GM18873 (cell line): ENCODE measurements around the gene NFX1.

Experiments
- ATAC-seq: cut with Tn5 transposase; IDR thresholded peaks from one replicate; pipeline ENCODE4 v1.9.1; 2021; ENCODE audit warnings: mild to moderate bottlenecking, moderate library complexity, moderate number of reproducible peaks; ENCODE audit not compliant: unreplicated experiment, low FRiP score

Gene NFX1

DNA sequence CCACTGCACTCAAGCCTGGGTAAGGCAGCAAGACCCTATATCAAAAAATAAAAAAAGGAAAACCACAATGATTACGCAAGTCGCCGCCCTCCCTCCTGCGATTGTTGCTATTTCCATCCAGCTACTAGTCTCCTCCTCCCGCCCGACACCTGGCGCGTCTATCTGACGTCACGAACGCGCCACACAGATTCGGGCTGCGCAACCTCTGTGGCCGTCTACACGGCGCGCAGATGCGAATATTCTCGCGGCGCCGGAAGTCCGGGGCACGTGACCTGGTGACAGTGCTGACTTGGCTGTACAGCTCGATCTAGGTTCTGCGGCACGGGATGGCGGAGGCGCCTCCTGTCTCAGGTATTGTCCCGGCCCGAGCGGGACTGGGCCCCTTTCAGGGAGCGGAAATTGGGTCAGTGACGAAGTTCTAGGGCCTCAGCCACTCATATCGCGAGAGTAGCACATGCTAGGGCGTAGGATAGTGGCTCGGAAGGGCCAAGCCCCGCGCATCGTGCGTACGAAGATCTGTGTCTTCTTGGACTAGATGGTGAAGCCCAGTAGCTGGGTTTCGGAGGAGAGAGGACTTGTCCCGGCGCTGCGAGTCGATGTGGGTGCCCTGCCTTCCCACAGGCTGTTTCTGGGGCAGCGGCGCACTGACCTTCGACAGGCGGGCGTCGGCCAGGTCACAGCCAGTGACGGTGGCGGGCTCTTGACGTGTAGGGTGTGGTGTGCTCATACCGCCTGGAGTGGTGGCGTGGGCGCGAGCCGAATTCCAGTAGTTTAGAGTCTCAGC lies at the start of gene NFX1:
Gene NFX1 (plus strand): TSS at position 270 of the 784 bp plus-strand sequence. CDS start 57 bp downstream, at position 327.
- peak; percentile 86 for ATAC-seq

DNA sequence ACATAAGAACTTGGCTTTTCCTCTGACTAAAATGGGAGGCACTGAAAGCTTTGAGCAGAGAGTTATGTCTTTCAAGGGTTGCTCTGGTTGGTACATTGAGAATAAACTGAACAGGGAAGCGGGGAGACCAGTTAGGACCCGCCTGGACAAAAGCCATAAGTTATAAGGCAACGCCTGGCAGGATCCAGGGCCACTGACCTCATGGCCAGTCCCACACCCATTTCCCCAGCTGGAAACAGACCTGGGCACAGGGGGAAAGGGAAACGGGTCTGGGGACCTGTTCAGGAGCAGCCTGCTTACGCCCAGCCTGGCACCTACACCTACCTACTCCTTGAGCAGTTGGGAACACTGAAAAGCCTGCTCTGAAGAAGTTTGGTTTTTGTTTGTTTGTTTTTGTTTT lies 49.0 kb upstream of the NFX1 start:
- ATAC-seq, result no peak

DNA sequence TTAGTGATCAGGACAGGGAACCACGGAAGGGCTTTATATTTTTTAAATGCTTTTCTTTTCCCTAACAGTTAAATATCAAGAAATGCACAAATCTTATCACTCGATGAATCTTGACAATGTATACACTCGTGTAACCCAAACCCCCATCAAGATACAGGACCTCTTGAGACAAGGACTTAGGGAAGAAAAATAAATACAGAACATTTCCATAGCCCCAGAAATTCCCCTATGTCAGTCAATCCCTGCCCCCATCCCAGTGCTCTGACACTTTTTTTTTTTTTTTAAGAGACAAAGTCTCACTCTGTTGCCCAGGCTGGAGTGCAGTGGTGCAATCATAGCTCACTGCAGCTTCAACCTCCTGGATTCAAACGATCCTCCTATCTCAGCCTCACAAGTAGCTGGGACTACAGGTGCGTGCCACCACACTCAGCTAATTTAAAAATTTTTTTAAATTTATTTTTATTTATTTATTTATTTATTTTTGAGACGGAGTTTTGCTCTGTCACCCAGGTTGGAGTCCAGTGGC lies 47.6 kb upstream of the NFX1 start:
- ATAC-seq, result no peak

DNA sequence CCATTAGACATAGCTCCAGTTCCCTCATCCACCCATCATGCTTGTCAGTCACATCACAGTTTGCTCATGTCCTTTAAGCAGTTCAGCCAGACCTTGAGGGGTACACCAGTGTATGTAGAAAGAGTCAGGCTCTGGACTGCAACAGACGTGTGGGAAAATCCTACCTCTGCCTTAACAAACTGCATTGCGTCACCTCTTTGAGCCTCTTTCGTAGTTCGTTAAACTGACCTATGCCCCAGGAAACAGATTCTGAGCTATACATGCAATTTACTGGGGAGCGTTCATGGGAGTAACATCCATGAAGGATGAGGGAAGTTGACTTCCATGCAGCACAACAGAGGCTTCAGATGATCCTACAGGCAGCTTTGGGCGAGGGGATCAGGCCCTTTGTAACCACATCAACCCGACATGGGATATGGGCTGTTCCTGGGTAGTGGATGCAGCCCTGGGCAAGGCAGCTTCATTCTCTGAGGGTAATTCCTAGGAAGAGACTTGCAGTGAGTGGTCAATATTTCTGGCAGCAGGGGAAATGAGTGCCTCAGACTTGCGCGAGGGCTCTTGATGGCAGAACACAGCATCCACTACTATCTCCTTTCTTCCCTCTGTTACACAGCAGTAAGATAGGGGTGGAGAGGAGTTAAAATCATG lies 46.1 kb upstream of the NFX1 start:
- ATAC-seq, result no peak

DNA sequence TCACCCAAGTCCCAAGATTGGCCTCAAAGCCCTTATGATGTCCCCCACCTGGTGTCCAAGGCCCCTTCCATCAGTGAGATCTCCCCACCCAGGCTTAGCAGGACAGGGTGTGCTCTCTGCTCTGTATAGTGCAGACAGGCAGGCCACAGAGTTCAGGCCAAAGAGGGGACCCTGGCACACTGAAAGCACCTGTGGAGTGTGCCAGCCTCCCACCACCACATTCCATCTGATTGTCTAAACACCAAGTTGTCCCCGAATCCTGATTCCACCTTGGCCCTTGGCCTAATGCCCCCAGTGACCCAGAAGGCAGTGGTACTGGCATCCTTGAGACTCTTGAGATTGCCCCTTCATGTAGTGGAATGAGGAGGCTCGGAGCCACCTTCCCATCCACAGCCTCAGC lies 45.0 kb upstream of the NFX1 start:
- no peak for ATAC-seq

DNA sequence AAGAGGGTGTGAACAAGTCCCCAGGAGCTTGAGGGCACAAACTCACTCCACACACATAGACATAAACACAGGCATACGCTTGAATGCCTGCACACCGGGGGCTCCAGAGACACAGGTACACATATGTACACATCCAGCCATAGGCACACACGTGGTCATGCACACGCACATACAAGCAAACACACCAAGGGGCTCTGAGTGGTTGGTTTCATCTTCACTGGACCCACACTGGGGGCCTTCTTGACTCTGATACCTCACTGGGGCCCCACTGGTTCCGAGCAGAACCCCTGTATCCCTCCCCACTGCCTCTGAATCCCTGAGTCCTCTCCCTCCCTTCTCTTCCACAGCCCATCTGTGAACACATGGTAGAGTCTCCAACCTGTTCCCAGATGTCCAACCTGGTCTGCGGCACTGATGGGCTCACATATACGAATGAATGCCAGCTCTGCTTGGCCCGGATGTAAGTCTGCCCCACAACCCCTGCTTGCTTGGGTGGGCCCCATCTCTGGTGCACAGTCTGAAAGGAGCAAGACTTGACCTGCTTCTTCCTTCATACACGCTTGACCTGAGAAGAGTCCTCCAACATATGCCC lies 44.0 kb upstream of the NFX1 start:
- no peak for ATAC-seq

DNA sequence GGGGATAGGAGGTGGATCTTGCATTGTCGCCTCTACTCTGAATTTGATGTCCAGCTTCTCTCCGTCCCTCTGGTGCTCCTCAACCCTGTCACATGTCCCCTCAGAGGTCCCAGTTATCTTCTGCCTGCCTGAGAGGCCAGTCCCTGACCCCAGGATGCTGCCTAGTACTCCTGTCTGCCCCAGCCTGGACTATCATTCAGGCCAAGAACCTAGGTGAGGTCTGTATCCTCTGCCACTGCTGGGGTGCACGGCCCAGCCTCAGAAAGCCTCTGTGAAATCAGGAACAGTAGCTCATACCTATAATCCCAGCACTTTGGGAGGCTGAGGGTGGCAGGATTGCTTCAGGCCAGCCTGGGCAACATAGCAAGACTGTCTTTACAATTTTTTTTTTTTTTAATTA lies 41.7 kb upstream of the NFX1 start:
- ATAC-seq, result peak; percentile 19

DNA sequence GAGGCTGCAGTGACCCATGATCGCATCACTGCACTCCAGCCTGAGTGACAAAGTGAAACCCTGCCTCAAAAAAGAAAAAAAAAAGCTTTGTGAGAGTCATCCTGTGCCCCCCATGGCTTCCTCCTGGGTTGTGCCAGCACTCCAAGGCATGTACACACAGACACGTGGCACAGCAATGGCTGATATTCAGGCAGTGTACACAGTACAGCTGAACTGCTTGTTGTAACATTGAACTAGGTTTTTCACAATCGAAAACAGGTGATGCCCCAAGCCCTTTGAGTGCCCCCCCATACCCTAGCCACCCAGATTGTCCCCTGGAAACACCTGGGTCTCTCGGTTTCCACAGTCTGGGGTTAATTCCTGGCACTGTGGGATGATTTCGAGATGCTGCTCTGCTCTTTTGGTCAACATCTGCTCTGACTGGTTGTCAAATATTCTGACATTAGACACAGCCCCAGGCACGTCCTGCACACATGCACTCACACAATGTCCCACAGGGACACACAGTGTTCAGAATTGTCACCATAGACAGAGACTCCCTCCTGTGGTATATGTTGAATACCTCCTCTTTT lies 41.1 kb upstream of the NFX1 start:
- peak; percentile 56 for ATAC-seq

DNA sequence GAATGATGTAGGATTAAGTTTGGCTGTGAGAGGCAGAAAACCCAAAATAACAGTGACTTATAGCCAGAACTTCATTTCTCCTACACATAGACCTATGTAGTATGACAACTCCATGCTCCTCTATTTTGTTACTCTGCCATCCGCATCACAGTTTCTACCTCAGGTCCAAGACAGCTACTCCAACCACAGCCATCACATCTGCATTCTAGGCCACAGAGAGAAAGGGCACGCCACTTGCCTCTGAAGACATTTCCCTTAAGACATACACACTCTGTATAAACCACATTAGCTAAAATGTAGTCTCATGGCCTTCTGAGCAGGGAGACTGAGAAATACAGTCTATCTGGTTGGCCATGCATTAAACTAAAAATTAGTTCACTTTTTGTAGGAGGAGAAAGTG lies 40.3 kb upstream of the NFX1 start:
- ATAC-seq, result no peak

DNA sequence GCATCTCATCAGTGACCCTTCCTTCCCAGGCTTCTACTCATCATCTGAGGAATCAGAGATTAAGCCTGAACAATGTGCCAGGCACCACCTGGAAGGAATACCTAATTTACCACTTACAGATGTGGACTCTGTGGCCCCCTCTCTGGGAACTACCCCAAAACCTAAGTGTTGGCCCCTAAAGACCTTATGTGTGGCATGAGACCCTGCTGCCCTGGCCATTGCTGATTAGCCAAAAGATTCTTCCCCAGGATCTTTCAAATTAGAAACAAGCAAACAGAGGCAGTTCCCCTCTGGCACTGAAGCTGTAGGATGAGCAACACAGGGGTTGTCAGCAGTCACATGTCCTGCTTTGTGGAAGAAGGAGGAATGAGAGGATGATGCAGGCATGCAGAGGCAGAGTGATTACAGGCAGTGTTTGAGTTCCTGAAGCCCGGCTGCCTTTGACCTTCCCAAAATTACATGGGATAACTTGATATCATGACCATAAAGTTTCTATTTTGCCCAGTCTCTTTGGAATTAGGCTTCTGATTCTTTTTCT lies 39.8 kb upstream of the NFX1 start:
- no peak for ATAC-seq

DNA sequence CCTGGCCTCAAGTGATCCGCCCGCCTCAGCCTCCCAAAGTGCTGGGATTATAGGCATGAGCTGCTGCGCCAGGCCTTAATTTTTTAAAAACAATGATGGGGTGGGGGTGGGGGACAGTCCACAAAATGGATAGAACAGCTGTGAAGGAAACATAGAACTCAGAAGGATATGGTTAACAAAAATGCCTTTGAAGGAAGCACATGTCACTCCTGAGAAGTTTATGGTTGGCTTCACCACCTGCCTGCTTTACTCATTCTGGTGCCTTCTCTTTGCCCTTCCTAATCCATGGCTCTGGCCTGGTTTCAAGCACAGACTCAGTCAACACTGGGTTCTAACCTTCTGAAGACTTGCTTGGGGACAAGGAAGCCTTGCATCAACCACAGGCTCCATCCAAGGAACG lies 36.1 kb upstream of the NFX1 start:
- ATAC-seq, result no peak

DNA sequence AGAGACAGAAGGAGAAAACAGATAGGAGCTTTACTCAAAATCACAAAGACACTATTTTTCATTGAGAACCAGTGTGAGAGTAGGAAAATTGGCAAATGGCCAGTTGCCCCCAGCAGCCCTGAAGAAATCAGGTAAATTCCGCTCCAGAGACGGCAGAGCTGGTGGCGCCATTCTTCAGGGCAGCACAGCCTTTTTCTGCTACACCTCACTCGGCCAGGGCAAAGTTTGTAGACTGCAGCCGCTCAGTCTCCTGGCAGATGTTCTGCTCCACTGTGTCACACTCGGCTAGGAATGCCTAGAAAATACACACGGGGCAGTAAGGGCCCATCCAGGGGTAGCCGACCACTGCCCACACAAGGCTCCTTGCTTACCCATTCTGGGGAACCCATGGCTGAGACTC lies 35.3 kb upstream of the NFX1 start:
- no peak for ATAC-seq

DNA sequence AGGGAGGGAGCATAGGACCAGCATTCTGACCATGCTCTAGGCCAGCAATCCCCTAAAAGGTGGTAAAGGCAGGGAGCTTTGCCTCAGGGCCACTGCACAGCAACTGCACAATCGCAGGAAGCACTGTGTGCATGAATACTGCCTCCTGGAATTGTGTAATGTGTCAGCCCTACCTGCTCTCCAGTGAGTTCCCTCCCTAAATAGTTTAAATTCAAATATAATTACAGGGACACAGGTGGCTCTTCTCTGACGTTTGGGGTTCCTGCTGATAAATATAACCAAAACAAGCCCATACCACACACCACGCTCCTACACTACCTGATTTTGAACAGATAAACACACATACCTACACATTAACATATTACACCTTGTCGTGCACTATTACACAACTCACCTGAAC lies 34.8 kb upstream of the NFX1 start:
- ATAC-seq, result no peak

DNA sequence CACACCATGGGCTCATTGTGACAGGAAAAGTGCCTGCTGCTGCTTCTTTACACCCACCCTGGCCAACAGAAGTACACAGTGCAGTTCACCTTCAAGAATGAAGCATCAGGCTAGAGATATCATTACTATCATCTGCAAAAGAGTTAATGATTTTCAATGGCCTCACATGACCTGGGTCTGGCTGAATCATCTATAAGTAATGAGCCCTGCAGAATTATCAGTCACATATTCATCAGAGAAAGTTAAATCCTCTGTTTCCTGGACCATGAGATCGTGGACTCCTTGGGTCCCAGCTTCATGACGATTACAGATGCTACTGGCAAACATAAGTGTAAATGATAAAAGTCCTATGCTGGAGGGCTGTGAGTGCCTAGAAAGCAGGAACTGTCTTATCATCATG lies 34.1 kb upstream of the NFX1 start:
- no peak for ATAC-seq

DNA sequence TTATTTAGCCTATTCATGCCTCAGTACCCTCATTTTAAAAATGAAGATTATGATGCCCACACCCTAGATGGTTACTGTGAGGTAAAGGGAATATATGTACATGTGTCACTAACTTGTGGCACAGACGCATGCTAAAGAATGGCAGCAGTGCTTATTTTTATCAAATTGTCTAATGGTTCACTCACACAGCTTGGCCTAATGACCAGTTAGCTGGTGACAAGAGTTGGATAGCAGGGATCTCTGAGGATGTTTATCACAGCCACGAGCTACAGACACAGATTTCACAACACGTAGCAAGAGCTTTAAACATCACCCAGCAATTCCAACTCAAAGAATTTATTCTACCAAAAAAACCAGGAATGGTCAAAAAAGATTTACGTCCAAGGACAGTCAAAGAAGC lies 33.0 kb upstream of the NFX1 start:
- no peak for ATAC-seq

DNA sequence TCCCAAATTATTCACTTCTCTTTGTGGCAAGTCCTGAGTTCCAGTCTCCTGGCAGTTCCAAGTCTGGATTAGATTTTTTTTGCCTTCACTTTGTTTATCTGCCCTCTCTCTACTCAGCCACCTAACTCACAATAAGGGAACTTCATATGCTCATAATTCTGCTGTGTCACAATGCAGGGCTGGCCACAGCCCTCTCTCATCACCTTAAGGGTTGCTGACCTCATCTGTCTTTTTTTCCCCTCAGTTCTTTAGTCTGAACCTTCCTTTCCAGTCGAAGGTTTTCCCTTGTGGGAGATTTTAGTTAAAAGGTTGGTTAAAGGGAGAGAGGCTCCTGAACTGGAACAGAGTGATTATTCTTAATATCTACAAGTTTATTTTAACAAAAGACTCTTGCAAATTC lies 29.9 kb upstream of the NFX1 start:
- ATAC-seq, result no peak

DNA sequence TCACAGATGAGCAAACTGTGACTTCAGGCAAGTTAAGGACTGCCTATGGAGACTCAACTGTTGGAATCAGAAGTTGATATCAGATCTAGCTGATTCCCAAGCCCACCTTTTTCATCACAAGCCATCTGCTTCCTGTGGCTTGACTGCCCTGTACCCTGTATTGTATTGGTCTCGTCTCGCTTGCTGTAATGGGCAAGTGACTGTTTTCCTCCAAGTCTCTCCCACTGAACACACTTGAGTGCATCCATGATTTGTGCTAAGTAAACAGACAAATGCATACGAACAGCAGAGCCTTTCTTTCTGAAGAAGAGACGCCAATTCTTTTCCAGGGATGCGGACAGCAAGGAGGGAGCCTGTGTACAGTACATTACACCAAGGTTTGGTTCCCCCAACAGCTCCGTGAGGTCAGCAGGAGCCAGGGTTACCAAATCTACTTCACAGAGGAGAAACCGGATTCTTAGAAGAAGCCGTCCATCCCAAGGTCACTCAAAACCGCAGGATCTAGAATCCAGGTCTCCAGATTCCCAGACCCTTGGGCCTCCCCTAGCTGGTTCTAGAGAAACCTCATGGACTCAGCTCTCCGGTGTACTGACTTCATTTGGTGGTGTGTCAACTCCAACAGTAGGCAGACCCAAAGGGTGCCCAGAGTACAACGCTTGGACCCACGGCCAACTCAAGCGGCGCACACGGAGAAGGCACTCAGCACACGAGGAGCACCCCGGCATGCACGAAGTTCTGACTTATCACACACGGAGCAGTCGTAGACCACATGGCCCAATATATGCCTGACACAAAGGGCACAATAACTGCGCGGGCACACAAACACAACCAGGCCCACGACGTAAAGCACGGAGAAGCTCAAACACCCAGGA lies 26.9 kb upstream of the NFX1 start:
- no peak for ATAC-seq

DNA sequence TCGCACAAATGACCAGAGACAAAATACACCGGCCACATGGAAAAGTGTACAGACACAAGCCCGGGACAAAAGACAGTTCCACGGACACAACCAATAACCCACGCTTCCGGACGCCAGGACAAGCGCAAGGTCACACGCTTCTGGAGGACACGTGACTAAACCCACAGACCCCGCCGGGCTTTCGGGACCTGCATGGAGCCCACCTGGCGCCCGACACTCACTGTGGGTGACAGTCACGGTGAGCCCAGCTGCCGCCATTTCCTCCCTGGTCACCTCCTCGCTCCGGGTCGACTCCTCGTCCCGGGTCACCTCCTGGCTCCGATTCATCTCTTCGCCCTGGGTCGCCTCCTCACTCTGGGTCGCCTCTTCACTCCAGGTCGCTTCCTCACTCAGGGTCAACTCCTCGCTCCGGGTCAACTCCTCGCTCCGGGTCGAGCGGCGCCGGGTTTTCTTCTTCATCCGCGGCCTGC lies 26.3 kb upstream of the NFX1 start:
- peak; percentile 23 for ATAC-seq

DNA sequence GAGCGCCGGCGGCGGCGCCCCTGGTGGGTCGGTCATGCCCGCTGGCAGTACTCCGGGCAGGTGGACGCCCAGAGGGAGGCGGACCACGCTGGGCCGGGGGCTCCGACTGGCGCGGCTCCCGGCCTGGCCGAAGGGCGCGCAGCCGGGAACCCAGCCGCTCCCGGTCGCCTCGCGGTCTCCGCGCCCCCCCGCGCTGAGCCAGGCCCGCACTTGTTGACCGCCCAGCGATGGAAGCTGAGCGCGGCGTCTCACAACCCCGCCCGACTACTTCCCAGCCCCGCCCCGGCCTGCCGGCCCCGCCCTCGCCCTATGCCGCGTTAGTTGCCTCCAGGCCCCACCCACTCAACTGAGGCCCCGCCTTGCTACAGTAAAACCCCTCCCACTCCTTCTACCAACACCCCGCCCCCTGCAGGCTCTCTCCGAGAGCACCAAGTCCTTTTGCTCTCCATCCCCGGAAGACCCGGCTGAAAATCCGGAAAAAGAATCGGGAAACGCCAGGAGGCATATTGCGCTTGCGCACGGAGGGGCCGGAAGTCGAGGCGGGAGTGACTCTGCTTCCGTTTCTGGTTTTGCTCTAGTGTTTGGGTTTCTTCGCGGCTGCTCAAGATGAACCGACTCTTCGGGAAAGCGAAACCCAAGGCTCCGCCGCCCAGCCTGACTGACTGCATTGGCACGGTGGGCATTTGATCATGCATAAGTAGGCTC lies 25.7 kb upstream of the NFX1 start, which contains the start of the genes BAG1 and CHMP5:
Gene BAG1 (minus strand): TSS at position 236 of the 705 bp plus-strand sequence.
Gene CHMP5 (plus strand): TSS at position 577 of the 705 bp plus-strand sequence. CDS start 30 bp downstream, at position 607.
- ATAC-seq, result peak; percentile 91
